Stimulated activated CD8-positive, alpha-beta memory T cell treated with anti-CD3 and anti-CD28 coated beads, Interleukin-15, amount 100 ng/mL, for 48 hours (primary cell): Measurements from ENCODE around the gene DPP4.

Source experiments
- DNase-seq, 2 donors: peaks; one replicate each; pipeline ENCODE4 v3.0.0-alpha.2; 2020; ENCODE audit warnings: low read depth in 2 of 2

Gene DPP4

GRCh38 chr2:162017233-162017632 is 56.8 kb downstream of the DPP4 start:
- DNase-seq = no peak

DNA sequence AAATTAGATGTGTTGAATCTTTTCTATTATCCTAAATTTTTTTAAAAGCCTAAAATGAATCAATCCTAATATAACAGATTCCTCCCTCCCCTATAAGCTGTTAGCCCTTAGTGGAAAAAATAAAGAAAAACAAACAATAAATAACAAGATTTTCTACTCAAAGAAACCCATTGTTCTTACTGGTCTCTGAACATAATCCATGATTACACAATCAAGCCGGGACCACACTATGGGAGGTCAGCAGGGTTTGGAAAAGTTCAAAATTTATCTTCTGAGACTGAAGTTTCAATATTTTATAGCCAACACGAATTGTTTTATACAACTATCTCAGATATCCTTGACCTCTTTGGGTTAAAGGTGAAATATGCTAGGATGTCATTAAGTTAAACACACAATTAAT is 57.9 kb downstream of the DPP4 start:
- DNase-seq = no peak

DNA sequence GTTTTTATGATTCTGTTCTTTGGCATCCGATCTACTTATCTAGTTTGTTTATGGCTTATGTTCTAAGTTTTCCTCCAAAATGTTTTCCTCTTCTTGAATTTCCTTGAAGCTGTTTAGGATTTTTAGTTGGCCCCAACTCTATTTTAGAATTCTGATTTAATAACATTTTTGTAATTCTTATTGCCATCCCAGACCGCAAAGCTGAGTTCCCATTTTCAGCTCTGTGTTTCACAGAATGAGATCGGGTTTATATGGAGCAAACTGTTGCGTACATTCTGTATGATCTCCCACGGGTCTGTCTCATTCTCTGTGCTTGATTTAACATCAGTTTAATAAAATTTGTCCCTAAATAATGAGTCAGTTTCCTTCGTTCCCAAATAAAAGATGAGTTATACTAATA is 59.3 kb downstream of the DPP4 start:
- no peak for DNase-seq

GRCh38 chr2:162013514-162014475 is 60.2 kb downstream of the DPP4 start:
- DNase-seq = no peak

DNA sequence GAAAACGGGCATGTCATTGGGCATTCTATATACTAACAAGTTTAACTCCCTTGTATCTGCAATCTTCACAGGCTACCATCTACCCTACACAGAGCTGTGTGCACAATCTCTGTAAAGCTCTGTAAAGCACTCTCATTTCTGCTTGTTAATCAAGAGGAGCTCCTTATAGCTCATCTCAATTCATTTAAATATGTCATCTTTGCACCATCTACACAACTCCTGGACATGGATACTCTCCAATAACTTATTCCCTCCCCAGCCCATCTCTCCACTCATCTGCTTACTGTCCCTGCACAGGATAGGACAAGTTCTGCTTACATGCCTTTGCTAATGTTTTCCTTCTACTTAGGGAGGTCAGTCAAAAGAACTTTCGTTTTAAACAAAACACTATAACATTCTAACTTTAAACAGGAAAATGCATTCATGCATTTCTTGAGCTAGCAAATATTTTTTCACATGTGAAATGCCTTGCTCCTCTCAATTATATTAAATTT is 61.4 kb downstream of the DPP4 start:
- DNase-seq = no peak

- DNase-seq = no peak
These were observed 62.1 kb downstream of the DPP4 start for GRCh38 chr2:162011706-162012564.

DNA sequence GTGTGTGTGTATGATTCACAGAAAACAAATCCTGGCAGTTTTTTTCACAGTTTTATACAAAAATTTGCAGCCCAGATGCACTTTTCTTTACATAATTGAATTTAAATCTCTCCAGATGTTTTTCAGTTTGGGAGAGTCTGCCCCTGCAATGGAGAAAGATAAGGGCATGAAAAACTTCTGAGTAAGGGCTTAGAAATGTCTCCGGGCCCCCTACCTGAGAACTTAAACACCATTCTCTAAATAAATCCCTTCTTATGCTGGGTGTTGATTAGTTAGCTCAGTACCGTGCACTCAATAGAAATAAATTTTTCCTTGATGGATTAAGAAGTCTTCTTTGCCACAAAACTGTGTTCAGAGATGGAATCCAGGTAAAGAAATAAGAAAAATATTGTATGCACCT is 64.5 kb downstream of the DPP4 start:
- DNase-seq = no peak

- DNase-seq = no peak
These were observed 66.5 kb downstream of the DPP4 start for GRCh38 chr2:162007447-162008040.

DNA sequence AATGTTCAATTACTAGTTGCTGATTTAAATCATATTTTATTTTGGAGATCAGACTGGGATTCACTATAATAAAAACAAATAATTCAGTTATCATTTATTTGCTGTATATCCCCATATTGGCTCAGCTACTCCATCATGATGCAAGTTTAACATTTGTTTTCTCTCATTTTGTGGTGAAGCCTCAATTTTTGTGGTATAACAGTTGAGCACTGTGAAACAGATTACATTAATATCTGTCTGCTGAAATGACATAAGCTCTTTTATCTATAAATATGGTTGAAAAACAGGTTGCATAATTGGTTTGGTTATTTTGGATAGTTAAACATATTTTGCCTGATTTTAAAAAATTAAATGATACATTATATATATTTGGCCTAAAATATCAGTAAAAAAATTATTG is 67.7 kb downstream of the DPP4 start:
- no peak for DNase-seq

DNA sequence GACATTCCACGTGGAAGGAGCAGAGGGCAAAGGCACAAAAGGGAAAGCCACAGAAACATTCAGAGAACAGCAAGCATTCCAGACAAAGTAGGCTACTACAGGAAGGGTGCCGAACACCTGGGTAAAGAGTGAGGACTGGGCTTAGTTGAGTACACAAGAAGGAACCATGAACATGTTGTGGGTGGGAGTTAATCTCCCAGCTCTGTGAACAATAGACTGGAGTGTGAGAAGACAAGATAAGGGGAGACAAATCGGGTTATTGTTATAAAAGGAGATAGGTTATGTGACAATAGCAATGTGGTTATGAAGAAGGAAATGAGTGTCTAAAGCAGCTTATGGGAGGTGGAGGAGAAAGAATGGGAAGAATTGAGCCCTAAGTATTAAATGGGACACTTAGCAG is 70.0 kb downstream of the DPP4 start:
- no peak for DNase-seq

- no peak for DNase-seq
These were observed 71.3 kb downstream of the DPP4 start for GRCh38 chr2:162002623-162003235.

- no peak for DNase-seq
These were observed 73.6 kb downstream of the DPP4 start for GRCh38 chr2:162000431-162000830.

DNA sequence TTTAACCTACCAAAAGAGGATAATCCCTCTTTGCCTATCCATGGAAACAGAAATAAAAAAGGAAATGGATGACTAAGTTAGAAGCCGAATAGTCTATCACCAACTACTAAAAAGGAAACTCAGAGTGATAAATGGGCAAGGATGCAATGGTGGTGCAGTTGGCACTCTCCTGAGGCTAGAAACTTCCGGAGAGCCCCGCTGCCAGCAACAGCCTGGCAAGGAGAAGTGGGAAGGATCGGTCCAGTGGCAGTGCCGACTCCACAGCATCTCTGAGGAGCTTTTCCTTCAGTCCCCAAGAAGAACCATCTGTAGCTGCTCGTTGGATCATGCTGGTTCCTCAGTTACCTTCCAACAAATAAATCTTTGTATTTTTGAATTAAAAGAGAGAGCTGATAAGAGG is 74.7 kb downstream of the DPP4 start:
- no peak for DNase-seq

GRCh38 chr2:161998857-161999256 is 75.2 kb downstream of the DPP4 start:
- DNase-seq = no peak

DNA sequence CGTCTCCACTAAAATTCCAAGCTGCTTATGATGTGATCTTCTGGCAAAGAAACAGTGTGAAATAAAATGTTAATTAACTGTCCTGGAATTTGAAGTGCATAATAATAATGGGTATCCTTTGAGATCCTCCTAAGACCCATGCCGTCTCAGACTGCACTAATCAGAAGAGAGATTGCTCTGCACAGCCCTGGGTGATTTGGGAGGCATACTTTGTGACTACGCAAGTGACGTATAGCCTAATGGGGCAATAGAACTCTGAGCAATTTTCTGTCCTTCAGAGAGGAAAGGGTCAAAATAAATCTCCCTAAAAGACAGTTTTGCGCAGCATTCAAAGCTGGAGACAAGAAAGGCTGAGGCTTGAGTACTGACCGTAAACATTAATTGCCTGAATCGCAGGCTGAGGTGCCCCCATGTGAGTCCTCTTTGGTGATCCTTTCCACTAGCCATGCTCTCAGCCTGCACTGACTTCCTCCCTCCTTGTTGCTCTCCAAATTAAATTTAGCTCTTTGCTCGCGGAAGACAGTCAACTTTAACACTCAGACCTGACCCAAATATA is 76.0 kb downstream of the DPP4 start:
- DNase-seq = no peak

GRCh38 chr2:161995553-161996016 is 78.4 kb downstream of the DPP4 start:
- no peak for DNase-seq

GRCh38 chr2:161994761-161995520 is 79.1 kb downstream of the DPP4 start:
- no peak for DNase-seq

- peak; percentile 39 to 43 for DNase-seq
These were observed 81.5 kb downstream of the DPP4 start for GRCh38 chr2:161992531-161992930.

DNA sequence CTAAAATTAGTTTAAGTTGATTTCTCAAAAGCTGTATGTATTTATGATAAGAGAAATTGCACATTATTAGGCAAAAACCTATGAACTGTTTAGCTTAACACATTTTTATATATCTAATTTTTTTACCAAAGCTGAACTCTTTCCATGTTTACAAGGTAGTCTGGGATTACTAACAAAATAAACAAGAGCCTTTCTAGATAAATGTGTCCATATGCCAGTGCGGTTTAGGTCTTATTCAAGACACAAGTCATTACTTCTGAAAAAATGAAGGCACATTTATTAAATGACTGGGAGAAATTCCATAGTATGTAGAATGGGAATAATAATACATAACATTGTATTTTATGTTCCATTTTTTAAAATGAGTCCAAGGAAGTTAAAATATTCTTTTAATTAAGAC is 82.0 kb downstream of the DPP4 start:
- DNase-seq = no peak

GRCh38 chr2:161990741-161991140 is 83.3 kb downstream of the DPP4 start:
- no peak for DNase-seq

DNA sequence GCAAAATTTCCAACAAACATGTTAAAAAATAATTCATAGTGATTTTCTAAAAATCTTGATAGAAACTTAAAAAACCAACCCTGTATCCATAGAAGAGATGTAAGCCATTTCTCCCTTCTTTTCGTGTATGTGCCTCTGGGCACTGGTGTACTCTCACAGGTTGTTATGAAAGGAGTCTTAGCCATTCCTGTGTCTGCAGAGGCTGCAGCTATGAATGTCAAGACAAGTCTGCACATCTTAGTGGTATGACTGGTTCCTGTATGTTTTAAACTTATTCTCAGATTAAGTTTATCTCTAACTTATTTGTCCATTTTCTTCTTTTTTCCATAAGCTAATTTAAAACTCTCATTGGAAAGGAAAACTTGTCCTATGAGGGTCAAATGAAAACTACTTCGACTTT is 84.0 kb downstream of the DPP4 start:
- DNase-seq = no peak
